Endothelial cell of umbilical vein (primary cell): Measurements from ENCODE around the gene PYGB. TPM values are rescaled to one million over a fixed set of nuclear protein-coding genes. Genes with fewer than 3 reads are reported as not detected.

Experiments
- BruUV-seq: library from RNA; stranded (reverse); fragments of 400-500 nt; replicated peaks from 2 replicates; lab custom pipeline; 2021; lab: Mats Ljungman, UMichigan
- CTCF ChIA-PET: fragments of 300-600, 350-600 bp; sonication (Branson Sonifier 250); formaldehyde crosslinking; loops from one replicate; lab custom pipeline; 2021; ENCODE audit warnings: antibody characterized with exemption, inconsistent platforms; lab: Charles Lee
- POLR2A ChIA-PET: fragments of 300-600, 350-600 bp; sonication (Branson Sonifier 250); formaldehyde crosslinking; loops from one replicate; lab custom pipeline; 2021; ENCODE audit warnings: antibody characterized with exemption, inconsistent platforms; lab: Charles Lee
- DNase-seq: peaks from one replicate; pipeline ENCODE4 v3.0.0-alpha.2; 2011; ENCODE audit warnings: low read depth, low spot score
- FAIRE-seq: peaks from 2 replicates; lab custom pipeline; 2011; peaks lifted over from hg19 to GRCh38; lab: Jason Lieb, UNC
- H2AFZ ChIP-seq: 2 replicates; pipeline ENCODE4 v1.6.0; 2012; ENCODE audit warnings: low read depth, low read length, control low read depth, inconsistent platforms
- H3K27ac ChIP-seq: 2 replicates; pipeline ENCODE4 v1.5.1; 2011; ENCODE audit warnings: low read depth, mild to moderate bottlenecking, control low read depth, low read length, moderate library complexity; ENCODE audit not compliant: insufficient read depth
- H3K27me3 ChIP-seq, 2 experiments: 2 replicates each; pipeline versions ENCODE4 v1.6.0 to v1.6.1; 2011; ENCODE audit warnings: low read length in 2 of 2, mixed read lengths in 1 of 2; ENCODE audit not compliant: control insufficient read depth in 2 of 2, insufficient read depth in 2 of 2
- H3K36me3 ChIP-seq, 2 experiments: 2 replicates in 1 of 2; 3 replicates in 1 of 2; pipeline ENCODE4 v1.5.1; 2011; ENCODE audit warnings: low read length in 2 of 2, mild to moderate bottlenecking in 1 of 2, moderate library complexity in 1 of 2; ENCODE audit not compliant: control insufficient read depth in 2 of 2, insufficient read depth in 2 of 2; ENCODE audit errors: extremely low read depth in 1 of 2
- H3K4me1 ChIP-seq: 3 replicates; pipeline ENCODE4 v1.5.1; 2011; ENCODE audit warnings: mild to moderate bottlenecking, low read length; ENCODE audit not compliant: control insufficient read depth, insufficient read depth; ENCODE audit errors: extremely low read depth
- H3K4me2 ChIP-seq: 2 replicates; pipeline ENCODE4 v1.6.1; 2011; ENCODE audit warnings: low read length, control low read depth, mixed read lengths; ENCODE audit not compliant: insufficient read depth
- H3K4me3 ChIP-seq, 3 experiments: fragments of 200-600 bp in 1 of 3; sonication (generic), shearing (Covaris generic) in 1 of 3; replicated peaks in 1 of 3; 2 replicates each; pipeline ENCODE4 v1.5.1; 2011 to 2016; ENCODE audit warnings: control low read depth in 3 of 3, low read length in 3 of 3, mild to moderate bottlenecking in 2 of 3, inconsistent platforms in 1 of 3, low read depth in 1 of 3, moderate library complexity in 1 of 3; ENCODE audit not compliant: insufficient read depth in 1 of 3
- H3K79me2 ChIP-seq: 2 replicates; pipeline ENCODE4 v1.6.0; 2012; ENCODE audit warnings: low read length, inconsistent platforms; ENCODE audit not compliant: control insufficient read depth, insufficient read depth
- H3K9ac ChIP-seq: replicated peaks from 2 replicates; pipeline ENCODE3; 2011; ENCODE audit warnings: low read length, control low read depth; ENCODE audit not compliant: insufficient read depth; ENCODE audit errors: extremely low read depth
- H3K9me1 ChIP-seq: replicated peaks from 3 replicates; pipeline ENCODE4 v1.6.0; 2011; ENCODE audit warnings: mild to moderate bottlenecking, low read length; ENCODE audit not compliant: control insufficient read depth, insufficient read depth; ENCODE audit errors: extremely low read depth
- H3K9me3 ChIP-seq: replicated peaks from 2 replicates; pipeline ENCODE4 v1.5.1; 2012; ENCODE audit warnings: low read length, inconsistent platforms; ENCODE audit not compliant: control insufficient read depth, insufficient read depth
- H4K20me1 ChIP-seq: replicated peaks from 2 replicates; pipeline ENCODE3; 2011; ENCODE audit warnings: mild to moderate bottlenecking, low read length; ENCODE audit not compliant: control insufficient read depth, insufficient read depth; ENCODE audit errors: extremely low read depth
- EZH2 ChIP-seq: IDR thresholded peaks from 2 replicates; pipeline ENCODE4 v1.6.1; 2012; ENCODE audit warnings: borderline replicate concordance, low read depth, mild to moderate bottlenecking, moderate library complexity, low read length, inconsistent platforms; ENCODE audit not compliant: severe bottlenecking
- JUN ChIP-seq: IDR thresholded peaks from 2 replicates; pipeline ENCODE4 v1.6.1; 2011; ENCODE audit warnings: borderline replicate concordance, low read depth; ENCODE audit not compliant: insufficient read length, insufficient read depth
- MYC ChIP-seq: IDR thresholded peaks from one replicate; pipeline ENCODE4 v1.6.1; 2011; ENCODE audit warnings: mild to moderate bottlenecking, low read depth, low read length
- POLR2A ChIP-seq: IDR thresholded peaks from 2 replicates; pipeline ENCODE4 v1.6.1; 2012; ENCODE audit warnings: low read depth, mild to moderate bottlenecking, control low read depth, low read length
- POLR2AphosphoS5 ChIP-seq: IDR thresholded peaks from 2 replicates; pipeline ENCODE4 v1.6.1; 2012; ENCODE audit warnings: low read depth, mild to moderate bottlenecking, control low read depth, low read length, moderate library complexity; ENCODE audit not compliant: insufficient read depth
- dilution Hi-C: fragments of 300-500 bp; cut with MboI; formaldehyde crosslinking; loops from one replicate; pipeline ENCODE4 v1.15.0; 2019; ENCODE audit warnings: low sequenced_read_pairs; ENCODE audit not compliant: extremely low pct_ligation_motif_present
- intact Hi-C: fragments of 100-400 bp; cut with micrococcal nuclease; formaldehyde crosslinking; loops from one replicate; pipeline ENCODE4 v1.10.0; 2022
- polyA plus RNA-seq, 4 experiments: library from polyadenylated mRNA; depleted of rRNA in 3 of 4; stranded (reverse) in 3 of 4; unstranded in 1 of 4; fragments of >200 nt; gene quantifications; 2 replicates each; pipeline versions ENCODE4 v1.2.1 to v1.2.3, GENCODE V29; 2011 to 2012; ENCODE audit warnings: missing spikeins in 1 of 4
- total RNA-seq: library from RNA; stranded (reverse); gene quantifications from 2 replicates; pipeline ENCODE4 v1.2.3, GENCODE V29; 2021
- TF ChIP-seq, protein P1 (sequence below): IDR thresholded peaks from 2 replicates; pipeline ENCODE4 v1.6.1; 2011; ENCODE audit not compliant: insufficient read depth, insufficient read length
- TF ChIP-seq, protein P2 (sequence below), 2 donors: IDR thresholded peaks; 1 replicate in 1 of 2; 2 replicates in 1 of 2; pipeline ENCODE4 v1.5.1; 2011; ENCODE audit warnings: low read length in 2 of 2, mild to moderate bottlenecking in 2 of 2, moderate library complexity in 2 of 2, control low read depth in 1 of 2, inconsistent platforms in 1 of 2, low read depth in 1 of 2; ENCODE audit not compliant: insufficient read depth in 1 of 2; ENCODE audit errors: extremely low read depth in 1 of 2

PYGB gene
- total and polyA plus RNA-seq, 2 donors (not counting 3 experiments of a cell fraction or from before 2014, with no cell fraction given): 36.1 to 60.2 TPM

- H3K9me3 ChIP-seq: no peaks in the 10 kb centered on the region
- H3K9me1 ChIP-seq: no peaks in the 10 kb centered on the region
- POLR2A ChIA-PET: no interaction called here
- dilution Hi-C loops (no loop called here), intact Hi-C loops (no loop called here)
- no peak for FAIRE-seq
- no peak overlapping the region for H2AFZ ChIP-seq
- TF ChIP-seq POLR2AphosphoS5 (no peak), MYC (no peak), POLR2A (no peak)
- TF ChIP-seq, protein P1, sequence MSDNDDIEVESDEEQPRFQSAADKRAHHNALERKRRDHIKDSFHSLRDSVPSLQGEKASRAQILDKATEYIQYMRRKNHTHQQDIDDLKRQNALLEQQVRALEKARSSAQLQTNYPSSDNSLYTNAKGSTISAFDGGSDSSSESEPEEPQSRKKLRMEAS: no peak
- no peak overlapping the region for H3K9ac ChIP-seq
- BruUV-seq: no TSS peak
- H3K27me3 ChIP-seq: no peaks in the 10 kb centered on the region
- DNase-seq: no peak
- no peaks in the 10 kb centered on the region for H4K20me1 ChIP-seq
- H3K79me2 ChIP-seq: no peaks in the 10 kb centered on the region
- no peak overlapping the region for H3K4me2 ChIP-seq
- no peak overlapping the region for H3K27ac ChIP-seq
- no peaks in the 10 kb centered on the region for H3K4me1 ChIP-seq
- CTCF ChIA-PET: no interaction called here
- no peak overlapping the region for H3K4me3 ChIP-seq
- peaks cover 0 to 3% of the 10 kb centered on the region in 2 experiments for H3K36me3 ChIP-seq
These were observed 56.2 kb downstream of the PYGB start for GRCh38 chr20:25304025-25304549.

DNA sequence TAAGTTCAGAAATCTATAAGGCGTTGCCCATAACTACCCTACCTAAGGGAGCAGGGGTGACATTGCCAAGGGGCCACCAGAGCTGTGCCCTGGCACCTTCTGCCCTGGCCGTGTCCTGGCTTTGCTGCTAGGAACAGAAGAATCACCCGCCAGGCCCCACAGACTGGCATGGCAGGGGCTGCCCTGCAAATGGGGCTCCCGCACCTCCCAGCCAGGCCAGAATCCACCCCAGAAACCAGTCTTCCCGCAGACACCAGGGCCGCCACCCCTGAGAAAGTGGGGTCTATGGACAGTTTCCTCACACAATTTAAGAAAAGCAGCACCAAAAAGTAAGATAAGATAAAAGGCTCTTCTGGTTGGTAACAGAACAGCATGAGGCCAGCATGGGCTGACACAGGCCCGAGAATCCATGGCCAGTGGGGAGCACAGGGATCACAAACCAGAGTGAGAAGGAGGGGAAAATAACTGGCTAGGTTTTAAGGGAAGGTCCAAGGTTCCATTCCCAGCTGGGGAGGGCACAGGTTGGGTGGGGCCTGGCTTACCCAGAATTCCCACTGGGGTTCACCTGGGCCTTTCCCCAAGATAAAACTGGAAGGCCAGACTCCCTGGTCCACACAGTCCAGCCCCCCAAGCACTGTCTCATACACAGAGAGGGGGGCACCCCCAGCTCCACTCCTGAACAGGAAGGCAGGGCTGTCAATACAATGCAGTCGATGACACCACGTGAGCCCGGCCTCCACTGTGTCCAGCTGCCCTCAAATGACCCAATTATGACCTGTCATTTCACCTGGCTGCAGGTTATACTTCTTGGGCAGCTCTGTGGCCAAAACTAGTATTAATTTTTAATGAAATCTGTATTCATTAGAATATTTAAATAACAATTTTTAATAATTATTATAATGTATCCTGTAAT lies 59.4 kb downstream of the PYGB start:
- BruUV-seq: no TSS peak
- Histone ChIP-seq H3K36me3 (peaks cover 0 to 3% of the 10 kb centered on the region in 2 experiments), H3K27me3 (no peaks in the 10 kb centered on the region), H3K9me1 (no peaks in the 10 kb centered on the region), H3K9me3 (no peaks in the 10 kb centered on the region), H3K4me2 (no peak overlapping the region), H3K9ac (no peak overlapping the region), H4K20me1 (no peaks in the 10 kb centered on the region), H3K4me1 (peaks cover 16% of the 10 kb centered on the region), H3K27ac (no peak overlapping the region), H3K4me3 (no peak overlapping the region), H2AFZ (no peak overlapping the region), H3K79me2 (no peaks in the 10 kb centered on the region)
- ChIA-PET POLR2A (no interaction called here), CTCF (interaction anchor here (1.9 to 3.2 kb wide), 2 partner anchors 8 to 92 kb away, joined by 5 to 26 read pairs; no protein-coding TSS in a partner anchor)
- FAIRE-seq (no peak), DNase-seq (no peak)
- intact Hi-C loops: no loop called here
- dilution Hi-C loops: no loop called here
- no peak for TF ChIP-seq EZH2
- TF ChIP-seq, protein P2, sequence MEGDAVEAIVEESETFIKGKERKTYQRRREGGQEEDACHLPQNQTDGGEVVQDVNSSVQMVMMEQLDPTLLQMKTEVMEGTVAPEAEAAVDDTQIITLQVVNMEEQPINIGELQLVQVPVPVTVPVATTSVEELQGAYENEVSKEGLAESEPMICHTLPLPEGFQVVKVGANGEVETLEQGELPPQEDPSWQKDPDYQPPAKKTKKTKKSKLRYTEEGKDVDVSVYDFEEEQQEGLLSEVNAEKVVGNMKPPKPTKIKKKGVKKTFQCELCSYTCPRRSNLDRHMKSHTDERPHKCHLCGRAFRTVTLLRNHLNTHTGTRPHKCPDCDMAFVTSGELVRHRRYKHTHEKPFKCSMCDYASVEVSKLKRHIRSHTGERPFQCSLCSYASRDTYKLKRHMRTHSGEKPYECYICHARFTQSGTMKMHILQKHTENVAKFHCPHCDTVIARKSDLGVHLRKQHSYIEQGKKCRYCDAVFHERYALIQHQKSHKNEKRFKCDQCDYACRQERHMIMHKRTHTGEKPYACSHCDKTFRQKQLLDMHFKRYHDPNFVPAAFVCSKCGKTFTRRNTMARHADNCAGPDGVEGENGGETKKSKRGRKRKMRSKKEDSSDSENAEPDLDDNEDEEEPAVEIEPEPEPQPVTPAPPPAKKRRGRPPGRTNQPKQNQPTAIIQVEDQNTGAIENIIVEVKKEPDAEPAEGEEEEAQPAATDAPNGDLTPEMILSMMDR (IDR thresholded peaks at IDR 0.05; ENCODE audit: extremely low read depth in 1 of 2, insufficient read depth in 1 of 2, low read depth in 1 of 2, low read length in 2 of 2): no peak
- TF ChIP-seq, protein P1: no peak
- no peak for TF ChIP-seq JUN
- no peak for TF ChIP-seq POLR2AphosphoS5
- TF ChIP-seq POLR2A: no peak
